HG02970 (cell line): ENCODE measurements around the gene RANBP2.
"Not testable (repeated sequence)": the region's sequence is repeated elsewhere in the genome, so short reads cannot be mapped to it uniquely, and the experiment has no call there.

ENCODE experiments used
- ATAC-seq: cut with Tn5 transposase; IDR thresholded peaks from one replicate; pipeline ENCODE4 v1.9.1; 2021; ENCODE audit warnings: mild to moderate bottlenecking, moderate library complexity, moderate number of reproducible peaks; ENCODE audit not compliant: unreplicated experiment, low FRiP score

Gene RANBP2

DNA sequence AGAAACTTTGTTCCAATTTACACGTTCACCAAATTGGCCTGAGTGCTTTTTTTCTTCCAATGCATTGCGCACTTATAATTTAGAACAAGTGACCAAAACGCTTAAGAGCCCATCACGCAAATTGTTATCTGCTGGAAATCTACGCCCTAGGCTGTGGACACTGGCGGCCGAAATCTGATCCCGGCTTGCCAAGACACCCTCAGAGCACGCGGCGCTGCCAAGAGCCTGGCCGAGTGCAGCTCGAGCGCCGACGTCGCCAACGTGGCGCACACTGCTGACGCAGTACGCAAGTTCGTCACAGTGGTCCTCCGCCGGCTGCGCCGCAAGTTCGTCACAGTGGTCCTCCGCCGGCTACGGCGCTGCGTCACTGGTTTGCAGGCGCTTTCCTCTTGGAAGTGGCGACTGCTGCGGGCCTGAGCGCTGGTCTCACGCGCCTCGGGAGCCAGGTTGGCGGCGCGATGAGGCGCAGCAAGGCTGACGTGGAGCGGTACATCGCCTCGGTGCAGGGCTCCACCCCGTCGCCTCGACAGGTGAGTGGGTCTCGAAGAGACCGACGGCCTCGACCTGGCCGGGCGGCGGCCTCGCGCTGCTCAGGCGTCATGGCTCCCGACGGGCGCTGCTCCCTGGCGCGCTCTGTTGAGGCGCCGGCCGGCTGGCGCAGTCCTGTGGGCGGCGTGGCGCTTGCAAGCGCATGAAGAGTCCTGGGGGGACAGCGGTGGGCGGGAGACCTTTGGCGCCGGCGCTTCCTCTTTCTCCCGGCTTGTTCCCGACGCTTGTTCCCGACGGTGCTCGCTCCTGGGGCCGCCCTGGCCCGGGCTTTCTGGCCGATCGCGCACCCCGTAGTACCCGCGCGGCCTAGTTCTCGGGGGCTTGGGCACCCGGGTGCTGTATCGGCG is at the start of gene RANBP2:
Gene RANBP2, plus strand, starts transcription at position 334 of the 896 bp plus-strand sequence. Its CDS starts 125 bp downstream, at position 459.
- ATAC-seq, result peak; percentile 99

DNA sequence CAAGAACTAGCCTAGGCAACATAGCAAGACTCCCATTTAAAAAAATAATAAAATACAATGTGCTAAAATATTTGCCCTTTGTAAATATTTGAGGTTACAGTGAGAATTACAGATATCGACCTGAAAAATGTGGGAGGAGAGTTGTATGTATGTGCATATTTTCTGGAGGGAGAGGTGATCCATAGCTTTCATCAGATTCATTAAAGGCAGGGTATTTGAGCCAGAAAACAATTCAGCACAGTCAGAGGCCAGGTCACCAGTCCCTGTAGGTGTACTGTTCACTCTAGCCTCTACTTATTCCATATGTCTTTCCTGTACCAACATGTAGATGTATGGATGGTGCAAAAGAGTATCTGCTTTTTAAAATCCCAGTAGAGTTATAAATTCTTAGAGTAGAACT is 49.0 kb upstream of the RANBP2 start:
- not testable (repeated sequence) for ATAC-seq

DNA sequence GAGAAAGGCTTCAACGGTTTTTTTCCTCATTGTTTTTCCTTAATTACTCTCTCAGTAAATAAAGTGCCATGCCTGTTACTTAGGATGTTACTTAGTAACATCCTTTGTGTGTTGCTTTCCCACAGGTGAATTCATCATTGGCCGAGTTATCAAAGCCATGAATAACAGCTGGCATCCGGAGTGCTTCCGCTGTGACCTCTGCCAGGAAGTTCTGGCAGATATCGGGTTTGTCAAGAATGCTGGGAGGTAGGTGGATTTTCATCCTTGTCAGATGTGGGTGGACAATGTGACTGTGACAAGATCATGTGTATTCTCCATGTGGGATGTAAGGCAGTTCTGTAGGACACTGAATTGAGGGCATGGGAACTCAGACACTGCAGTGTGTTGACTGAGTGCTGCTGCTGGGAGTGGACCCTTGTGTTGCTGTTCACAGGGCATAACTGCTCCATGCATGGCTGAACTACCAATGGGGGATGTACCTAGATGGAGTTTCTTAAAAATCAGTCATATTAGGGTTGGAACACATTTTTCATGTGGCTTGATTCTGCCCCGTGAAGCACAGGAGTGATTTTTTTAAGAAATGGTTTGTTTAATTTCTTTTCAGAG is 47.0 kb upstream of the RANBP2 start:
- ATAC-seq, result not testable (repeated sequence)

DNA sequence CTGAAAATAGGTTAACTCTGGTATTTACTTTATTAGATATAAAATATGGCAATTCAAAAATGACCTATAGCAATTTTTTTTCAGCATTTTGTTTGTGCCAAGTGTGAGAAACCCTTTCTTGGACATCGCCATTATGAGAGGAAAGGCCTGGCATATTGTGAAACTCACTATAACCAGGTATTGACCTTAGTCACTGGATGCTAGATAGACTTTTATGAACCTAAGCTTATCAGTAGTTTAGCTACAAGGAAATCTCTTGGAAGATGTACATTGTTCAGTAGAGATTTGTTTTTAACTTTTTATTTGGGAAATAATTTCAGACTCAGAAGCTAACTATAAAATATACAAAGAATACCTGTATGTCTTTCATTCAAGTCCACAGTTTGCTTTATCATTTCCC is 42.8 kb upstream of the RANBP2 start:
- ATAC-seq, result not testable (repeated sequence)

DNA sequence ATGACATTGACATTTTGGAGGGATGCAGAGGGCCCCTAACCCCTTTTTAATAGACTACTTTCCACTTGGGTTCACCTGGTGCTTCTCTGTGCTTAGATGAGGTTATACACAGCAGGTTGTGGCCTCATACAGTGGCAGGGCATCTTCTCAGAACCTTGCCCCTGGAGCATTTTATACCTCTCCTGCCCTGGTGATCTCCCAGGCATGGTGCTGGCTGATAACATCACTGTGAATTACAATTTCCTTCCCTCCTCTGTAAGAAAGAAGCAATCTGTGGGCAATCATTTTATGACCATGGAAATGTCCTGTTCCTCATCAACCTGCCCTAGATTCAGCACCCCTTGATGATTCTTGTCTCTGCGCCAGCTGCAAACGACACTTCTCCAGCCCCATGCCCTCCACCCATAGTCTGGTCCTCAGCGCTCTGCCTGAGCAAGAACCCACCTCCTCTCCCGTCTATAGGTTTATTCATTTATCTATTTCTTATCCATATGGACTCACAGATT is 42.0 kb upstream of the RANBP2 start:
- not testable (repeated sequence) for ATAC-seq

DNA sequence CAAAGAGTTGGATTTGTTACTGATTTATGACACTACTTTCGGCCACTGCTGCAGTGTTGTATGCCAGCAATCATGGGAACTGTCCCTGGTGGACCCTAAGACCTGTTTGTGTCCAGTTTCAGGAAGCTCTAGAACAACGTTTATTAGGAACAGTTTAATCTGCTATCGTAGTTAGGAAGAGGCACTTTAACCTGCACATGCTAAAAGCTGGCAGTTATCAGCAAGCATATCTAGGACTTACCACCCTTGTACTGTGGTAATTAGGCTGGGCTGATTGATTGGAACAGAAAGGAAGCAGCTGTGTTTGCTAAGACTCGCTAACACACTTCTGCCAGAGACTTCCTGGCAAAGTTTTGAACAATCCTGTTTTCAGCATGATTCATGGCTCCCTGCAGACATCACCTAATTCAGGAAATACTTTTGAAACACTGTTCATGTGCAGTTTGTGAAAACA is 41.1 kb upstream of the RANBP2 start:
- not testable (repeated sequence) for ATAC-seq

DNA sequence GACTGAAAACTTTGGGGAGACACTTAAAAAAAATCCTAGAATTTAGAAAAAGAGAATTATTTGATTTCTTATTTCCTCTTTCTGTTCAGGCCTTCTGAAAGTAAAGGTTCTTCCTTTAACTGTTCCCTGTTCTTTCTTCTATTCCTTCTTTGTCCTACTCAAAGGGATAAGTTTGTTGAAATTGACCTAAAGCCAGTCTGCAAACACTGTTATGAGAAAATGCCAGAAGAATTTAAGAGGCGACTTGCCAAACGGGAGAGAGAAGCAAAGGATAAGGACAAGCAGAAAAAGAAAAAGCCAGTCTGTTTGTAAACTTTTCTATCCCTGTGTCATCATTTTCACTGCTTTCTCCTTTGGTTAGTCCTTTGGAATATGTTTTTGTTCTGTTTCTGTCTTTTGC is 38.5 kb upstream of the RANBP2 start:
- ATAC-seq, result not testable (repeated sequence)

DNA sequence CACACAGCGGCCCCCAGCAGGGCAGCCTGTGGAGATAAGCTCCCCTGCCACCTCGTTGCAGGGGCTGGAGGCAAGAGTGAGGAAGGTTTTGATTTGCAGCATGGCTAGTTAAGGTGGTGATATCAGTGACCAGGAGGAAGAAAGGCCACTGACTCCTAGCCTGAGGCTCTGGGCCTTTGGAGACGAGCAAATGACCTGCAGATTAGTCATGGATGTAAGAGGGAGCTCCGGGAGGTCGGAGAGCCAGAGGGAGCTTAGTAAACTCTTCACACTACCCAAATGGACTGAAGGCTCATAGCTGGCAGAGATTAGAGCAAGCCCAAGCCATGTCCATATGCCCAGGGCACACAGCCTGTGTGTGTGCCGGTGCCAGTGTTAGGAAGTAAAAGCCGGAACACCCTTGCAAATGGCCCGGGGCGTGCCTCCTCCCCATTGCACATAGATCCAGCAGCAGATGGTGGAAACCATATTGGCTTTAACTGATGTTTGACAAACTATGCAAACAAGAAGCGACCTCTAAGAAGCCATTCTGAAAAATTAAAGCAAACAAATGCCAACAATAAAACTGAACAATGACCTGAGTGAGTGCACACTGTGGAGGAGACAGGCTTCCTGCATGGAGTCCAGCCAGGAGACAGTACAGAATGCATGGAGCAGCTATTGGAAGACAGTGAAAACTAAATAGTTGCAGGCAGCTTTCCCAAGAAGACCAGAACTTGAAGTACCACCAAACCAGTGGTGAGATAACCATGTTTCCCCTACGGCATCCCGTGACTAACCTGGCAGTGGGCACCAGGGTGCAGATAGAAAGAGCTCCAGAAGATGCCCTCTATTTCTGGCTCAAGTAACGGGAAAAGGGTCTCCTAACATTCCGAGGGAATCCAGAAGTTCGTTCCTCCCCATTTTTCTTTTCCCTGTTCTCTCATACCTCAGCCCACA is 30.2 kb upstream of the RANBP2 start:
- not testable (repeated sequence) for ATAC-seq

DNA sequence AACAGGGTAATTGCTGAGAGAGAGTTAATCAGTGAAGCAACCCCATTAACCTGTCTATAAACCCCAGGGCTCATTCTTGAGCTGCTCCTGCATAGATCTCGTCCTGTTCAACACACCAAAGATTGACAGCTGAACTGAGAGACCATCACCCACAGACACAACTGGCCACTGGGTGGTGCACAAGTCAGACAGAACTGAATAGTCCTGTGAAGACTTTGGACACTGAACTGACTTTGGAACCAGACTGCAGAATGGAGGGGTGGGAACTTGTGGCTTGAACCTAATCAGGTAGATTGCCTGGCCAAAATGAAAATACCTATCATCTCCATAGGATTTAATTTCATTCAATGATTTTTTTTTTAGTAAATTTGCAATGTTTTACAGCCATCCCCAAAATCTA is 29.3 kb upstream of the RANBP2 start:
- ATAC-seq, result not testable (repeated sequence)

DNA sequence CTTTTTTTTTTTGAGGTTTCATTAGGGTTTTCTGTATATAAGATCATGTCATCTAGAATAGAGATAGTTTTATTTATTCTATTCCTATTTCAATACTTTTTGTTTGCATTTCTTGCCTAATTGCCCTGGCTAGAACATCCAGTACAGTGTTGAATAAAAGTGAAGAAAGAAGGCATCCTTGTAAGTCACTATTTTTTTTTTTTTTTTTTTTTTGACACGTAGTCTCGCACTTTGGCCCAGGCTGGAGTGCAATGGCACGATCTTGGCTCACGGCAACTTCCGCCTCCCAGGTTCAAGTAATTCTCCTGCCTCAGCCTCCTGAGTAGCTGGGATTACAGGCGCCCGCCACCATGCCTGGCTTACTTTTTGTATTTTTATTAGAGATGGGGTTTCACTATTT is 27.8 kb upstream of the RANBP2 start:
- no peak for ATAC-seq

DNA sequence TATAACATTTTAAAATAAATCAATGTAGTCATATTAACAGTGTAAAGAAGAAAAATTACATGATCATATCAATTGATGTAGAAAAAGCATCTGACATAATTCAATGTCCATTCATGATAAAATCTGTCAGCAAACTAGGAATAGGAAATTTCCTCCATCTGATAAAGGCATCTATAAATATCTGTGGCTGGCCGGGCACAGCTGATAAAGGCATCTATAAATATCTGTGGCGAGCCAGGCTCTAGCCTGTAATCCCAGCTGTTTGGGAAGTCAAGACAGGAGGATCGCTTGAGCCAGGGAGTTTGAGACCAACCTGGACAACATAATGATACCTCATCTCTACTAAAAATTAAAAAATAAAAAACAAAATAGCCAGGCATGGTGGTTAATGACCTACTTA is 18.1 kb upstream of the RANBP2 start:
- ATAC-seq, result no peak

DNA sequence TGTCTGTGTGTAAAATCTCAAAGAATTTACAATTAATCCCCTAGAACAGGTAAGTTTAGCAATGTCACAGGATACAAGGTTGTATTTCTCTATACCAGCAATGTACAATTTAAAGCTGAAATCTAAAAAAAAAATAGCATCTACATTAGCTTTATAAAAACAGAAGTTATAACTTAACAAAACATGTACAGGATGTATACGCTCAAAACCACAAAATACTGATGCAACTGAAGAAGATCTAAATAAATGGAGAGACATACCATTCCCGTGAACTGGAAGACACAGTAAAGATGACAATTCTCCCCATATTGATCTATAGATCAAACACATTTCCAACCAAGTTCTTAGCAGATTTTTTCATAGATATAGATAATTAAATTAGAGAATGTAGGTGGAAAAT is 17.5 kb upstream of the RANBP2 start:
- ATAC-seq, result no peak

DNA sequence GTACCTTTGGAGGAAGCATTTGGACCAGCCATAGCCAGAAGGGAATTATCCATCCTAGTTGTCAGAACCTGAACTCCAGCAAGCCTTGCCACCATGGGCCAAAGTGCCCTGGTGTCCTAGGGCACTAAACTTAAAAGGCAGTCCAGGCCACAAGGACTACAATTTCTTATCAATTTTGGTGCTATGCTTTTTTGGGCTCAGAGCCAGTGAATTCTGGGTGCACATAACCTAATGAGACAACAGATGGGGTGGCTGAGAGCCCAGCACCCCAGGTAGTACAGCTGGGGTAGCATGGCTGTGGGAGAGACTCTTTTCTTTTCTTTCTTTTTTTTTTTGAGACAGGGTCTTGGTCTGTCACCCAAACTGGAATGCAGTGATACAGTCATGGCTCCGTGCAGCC is 14.4 kb upstream of the RANBP2 start:
- ATAC-seq, result no peak

DNA sequence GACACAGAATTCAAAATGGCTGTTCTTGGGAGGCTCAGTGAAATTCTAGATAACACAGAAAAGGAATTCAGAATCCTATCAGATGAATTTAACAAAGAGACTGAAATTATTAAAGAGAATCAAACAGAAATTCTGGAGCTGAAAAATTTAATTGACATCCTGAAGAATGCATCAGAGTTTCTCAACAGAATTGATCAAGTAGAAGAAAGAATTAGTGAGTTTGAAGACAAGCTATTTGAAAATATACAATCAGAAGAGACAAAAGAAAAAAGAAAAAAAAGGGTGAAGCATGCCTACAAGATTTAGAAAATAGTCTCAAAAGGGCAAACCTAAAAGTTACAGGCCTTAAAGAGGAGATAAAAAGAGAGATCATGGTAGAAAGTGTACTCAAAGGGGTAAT is 12.0 kb upstream of the RANBP2 start:
- no peak for ATAC-seq

DNA sequence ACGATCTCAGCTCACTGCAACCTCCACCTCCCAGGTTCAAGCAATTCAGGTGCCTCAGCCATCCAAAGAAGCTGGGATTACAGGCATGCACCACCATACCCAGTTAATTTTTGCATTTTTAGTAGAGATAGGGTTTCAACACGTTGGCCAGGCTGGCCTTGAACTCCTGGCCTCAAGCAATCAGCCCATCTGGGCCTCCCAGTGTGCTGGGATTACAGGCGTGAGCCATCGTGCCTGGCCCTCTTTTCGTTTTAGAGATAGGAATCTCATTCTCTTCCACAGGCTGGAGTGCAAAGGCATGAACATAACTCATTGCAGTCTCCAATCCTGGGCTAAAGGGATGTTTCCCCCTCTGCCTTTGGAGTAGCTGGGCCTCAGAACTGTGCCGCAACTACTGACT is 2.3 kb upstream of the RANBP2 start:
- ATAC-seq, result not testable (repeated sequence)

DNA sequence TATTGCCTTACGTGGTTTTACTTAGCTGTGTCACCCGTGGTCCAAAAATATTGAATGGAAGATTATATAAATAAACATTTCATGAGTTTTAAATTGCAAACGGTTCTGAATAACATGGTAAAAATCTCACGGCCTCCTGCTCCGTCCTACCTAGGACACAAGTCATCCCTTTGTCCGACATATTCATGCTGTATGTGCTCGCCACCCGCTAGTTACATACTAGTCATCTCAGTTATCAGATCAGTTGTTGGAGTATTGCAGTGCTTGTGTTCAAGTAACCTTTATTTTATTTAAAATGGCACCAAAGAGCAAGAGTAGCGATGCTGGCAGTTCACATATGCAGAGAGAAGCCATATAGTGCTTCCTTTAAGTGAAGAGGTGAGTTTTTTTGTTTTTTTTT is 6.8 kb downstream of the RANBP2 start:
- ATAC-seq, result not testable (repeated sequence)

DNA sequence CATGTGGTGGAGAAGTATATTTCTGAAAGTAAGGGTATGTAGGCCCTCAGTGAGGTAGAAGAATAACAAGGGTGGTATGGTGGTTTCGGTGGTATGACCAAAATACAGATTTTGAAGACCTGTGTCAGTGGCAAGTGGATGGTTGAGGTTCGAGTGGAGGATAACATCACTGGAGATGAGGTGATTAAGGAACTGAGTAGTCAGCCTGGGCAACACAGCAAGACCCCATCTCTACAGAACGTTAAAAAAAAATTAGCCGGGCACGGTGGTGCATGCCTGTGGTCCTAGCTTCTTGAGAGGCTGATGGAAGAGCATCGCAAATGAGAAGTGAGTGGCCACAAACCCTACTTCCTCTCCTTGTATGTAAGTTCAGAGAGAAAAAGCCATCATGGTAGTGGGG is 15.4 kb downstream of the RANBP2 start:
- not testable (repeated sequence) for ATAC-seq

DNA sequence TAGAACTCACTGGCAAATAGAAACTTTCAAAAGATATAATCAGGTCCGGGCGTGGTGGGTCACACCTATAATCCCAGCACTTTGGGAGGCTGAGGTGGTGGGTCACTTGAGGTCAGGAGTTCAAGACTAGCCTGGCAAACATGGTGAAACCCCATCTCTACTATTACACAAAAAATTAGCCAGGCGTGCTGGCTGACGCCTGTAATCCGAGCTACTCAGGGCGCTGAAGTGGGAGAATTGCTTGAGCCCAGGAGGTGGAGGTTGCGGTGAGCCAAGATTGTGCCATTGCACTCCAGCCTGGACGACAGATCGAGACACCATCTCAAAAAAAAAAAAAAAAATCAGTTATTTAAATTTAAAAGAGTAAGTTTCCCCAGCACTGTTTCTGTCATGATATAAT is 38.7 kb downstream of the RANBP2 start:
- ATAC-seq, result not testable (repeated sequence)

DNA sequence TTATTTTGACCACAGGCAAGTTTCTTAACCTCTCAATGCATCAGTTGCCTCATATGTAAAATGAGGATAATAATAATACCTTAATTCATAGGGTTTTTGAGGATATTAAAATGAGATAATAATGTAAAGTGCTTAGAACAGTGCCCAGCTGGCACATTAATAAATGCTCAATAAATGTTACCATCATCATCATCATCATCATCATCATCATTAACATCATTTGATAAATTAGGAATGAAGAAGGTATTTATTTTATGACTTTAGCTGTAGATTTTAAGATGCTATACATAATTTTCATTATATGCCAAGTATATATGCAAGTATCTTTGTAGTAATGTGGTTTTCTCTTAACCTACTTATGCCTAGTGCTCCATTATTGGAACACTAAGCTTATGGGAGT is 43.3 kb downstream of the RANBP2 start:
- not testable (repeated sequence) for ATAC-seq

DNA sequence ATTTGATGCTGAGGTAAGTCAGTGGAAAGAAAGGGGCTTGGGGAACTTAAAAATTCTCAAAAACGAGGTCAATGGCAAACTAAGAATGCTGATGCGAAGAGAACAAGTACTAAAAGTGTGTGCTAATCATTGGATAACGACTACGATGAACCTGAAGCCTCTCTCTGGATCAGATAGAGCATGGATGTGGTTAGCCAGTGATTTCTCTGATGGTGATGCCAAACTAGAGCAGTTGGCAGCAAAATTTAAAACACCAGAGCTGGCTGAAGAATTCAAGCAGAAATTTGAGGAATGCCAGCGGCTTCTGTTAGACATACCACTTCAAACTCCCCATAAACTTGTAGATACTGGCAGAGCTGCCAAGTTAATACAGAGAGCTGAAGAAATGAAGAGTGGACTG is 47.4 kb downstream of the RANBP2 start:
- ATAC-seq, result not testable (repeated sequence)
